Tibial nerve (tissue), 3 donors: ENCODE data around the gene FBLN1.

Experiments
- EP300 ChIP-seq, 2 donors: sonication (generic); formaldehyde crosslinking; IDR thresholded peaks; one replicate each; pipeline ENCODE4 v1.6.1; 2017; ENCODE audit warnings: antibody characterized with exemption in 2 of 2, mild to moderate bottlenecking in 1 of 2
- POLR2A ChIP-seq, 2 donors: fragments of 450-650 bp; IDR thresholded peaks; one replicate each; pipeline ENCODE4 v1.6.1; 2017; ENCODE audit warnings: antibody characterized with exemption in 2 of 2, mild to moderate bottlenecking in 2 of 2, moderate library complexity in 2 of 2

DNA sequence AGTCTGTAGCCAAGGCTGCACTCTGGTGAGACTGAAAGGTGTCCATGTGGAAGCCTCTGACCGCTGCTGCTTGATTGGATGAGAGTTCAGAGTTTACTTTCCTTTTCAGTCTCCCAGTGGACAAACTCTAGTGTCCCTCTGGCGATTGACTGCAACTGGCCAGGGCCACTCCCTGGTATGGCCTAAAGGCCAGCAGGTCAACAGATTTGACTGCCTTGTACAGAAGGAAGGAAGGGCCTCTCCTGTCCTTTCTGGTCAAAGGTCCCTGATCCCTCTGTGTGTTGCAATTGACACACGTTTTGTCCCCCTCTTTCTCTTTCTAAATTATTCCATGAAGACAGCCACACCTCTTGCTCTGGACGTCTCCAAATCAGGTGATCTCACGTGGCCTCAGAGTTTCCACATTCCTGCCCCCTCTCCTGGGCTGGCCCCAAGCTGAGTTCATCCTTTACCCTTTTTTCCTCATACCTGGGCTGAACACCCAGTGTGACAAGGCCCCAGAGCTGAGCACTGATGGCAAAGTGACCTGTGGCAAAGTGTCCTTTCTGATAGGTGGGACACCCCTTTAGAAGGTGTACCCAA lies 18.7 kb upstream of the FBLN1 start:
- TF ChIP-seq POLR2A (IDR thresholded peaks at IDR 0.05) (no peak), EP300 (IDR thresholded peaks at IDR 0.05) (no peak)
